ENCODE data around the gene TAMALIN.

TAMALIN gene

GRCh38 chr12:52063082-52063924 lies 56.6 kb downstream of the TAMALIN start:
- Histone ChIP-seq H3K27ac (no peak overlapping the region), H3K9me3 (replicated peaks in 1 of 11) (no peaks in the 10 kb centered on the region), H3K4me1 (peaks cover 0 to 13% (median 11%) of the 10 kb centered on the region in 10 experiments; a peak in 15 of 20 replicates), H3K4me2 (no peak overlapping the region), H4K20me1 (no peaks in the 10 kb centered on the region; a peak in 1 of 22 replicates), H3K27me3 (no peaks in the 10 kb centered on the region), H3K36me3 (peaks cover 0 to 14% (median 5%) of the 10 kb centered on the region in 11 experiments; a peak in 11 of 22 replicates), H3K4me3 (no peak overlapping the region), H3K9ac (peak overlapping the region in 4 of 11 experiments; percentile 1 to 26 (median 12); a peak in 3 of 22 replicates)
- TF ChIP-seq Cebpa-rat (IDR thresholded peaks at IDR 0.05): no peak

DNA sequence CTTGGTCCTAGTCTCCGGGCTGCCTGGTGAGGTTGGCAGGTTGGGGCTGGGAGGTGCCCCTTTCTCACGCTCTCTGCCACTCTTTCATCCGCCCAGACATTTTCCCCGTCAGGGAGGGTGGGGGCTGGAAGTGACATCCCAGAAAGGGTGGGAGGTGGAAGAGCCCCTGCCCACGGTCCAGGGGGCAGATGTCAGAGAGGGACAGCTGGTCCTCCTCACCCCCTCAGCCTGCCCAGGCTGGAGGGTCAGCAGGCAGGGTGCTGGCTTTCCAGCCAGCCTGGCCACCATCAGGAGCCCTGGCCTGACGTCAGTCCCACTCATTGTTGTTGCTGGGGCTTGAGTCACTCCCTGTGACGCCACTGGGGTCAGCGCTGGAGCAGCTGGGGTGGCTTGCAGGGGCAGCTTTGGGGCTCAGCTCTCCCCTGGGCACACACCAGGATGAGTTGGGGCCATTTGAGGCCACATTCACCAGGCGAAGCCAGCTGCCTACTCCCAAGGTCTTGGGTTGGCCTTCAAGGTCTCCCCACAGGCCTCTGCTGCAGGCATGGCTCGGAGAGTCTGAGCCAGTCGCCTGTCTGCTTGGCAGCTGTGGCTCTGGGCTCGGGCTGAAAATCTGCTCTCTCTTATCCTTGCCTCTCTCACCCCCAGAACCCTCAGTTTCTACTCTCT lies 57.4 kb downstream of the TAMALIN start:
- H3K9me3 ChIP-seq (replicated peaks in 1 of 11): no peaks in the 10 kb centered on the region
- peaks cover 0 to 9% (median under 1%) of the 10 kb centered on the region in 11 experiments; a peak in 7 of 22 replicates for H3K36me3 ChIP-seq
- no peak overlapping the region for H3K27ac ChIP-seq
- H4K20me1 ChIP-seq: no peaks in the 10 kb centered on the region; a peak in 1 of 22 replicates
- no peak overlapping the region for H3K4me3 ChIP-seq
- no peaks in the 10 kb centered on the region for H3K27me3 ChIP-seq
- 0 out of 22 replicates have a peak overlapping the region, but pooled peaks of 1 of the 11 experiments have one; percentile 1 for H3K9ac ChIP-seq
- no peak overlapping the region for H3K4me2 ChIP-seq
- H3K4me1 ChIP-seq: peaks cover 0 to 16% (median 14%) of the 10 kb centered on the region in 10 experiments; a peak in 15 of 20 replicates
- TF ChIP-seq Cebpa-rat (IDR thresholded peaks at IDR 0.05): no peak

Data from BLaER1 treated with 17β-estradiol and CSF1 and Interleukin-3, amounts not matched to agents 10 nM and 100 nM (cell line).